Non-pigmented ciliary epithelial cell (primary cell): ENCODE results near the gene ZFYVE21.

ENCODE experiments used
- DNase-seq: peaks from one replicate; pipeline ENCODE4 v3.0.0-alpha.2; 2010; ENCODE audit warnings: low read depth

The ZFYVE21 gene

DNA sequence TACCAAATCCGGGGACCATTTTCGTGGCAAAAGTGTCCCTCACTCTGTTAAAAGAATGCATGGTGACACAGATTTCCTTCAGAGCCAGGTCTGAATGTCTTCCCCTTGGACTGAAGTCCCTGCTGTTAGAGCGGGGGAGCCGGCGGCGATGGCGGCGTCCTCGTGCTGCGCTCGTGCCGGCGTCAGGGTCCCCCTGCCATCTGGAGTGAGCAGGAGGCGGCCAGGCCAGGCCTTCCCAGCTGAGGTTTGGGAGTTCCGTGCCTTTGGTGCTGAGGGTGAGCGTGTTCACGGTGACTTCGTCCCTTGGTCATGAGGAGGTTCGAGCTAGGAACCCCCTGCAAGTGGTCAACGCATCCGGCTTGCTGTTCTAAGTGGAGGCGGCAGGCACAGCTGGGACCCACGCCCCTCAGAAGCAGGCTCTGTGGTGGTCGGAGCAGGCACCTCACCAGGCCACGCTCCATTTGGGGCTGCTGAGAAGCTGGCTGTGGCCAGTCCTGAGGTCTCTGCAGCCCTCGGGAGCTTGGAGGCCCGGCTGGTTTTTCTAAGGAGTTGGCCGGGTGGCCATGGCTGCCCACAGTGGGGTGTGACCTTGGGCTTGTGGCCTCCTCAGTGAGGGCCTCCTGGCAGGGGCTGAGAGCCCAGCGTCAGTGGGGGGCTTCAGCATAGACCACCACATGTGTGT is 9.5 kb downstream of the ZFYVE21 start:
- no peak for DNase-seq

DNA sequence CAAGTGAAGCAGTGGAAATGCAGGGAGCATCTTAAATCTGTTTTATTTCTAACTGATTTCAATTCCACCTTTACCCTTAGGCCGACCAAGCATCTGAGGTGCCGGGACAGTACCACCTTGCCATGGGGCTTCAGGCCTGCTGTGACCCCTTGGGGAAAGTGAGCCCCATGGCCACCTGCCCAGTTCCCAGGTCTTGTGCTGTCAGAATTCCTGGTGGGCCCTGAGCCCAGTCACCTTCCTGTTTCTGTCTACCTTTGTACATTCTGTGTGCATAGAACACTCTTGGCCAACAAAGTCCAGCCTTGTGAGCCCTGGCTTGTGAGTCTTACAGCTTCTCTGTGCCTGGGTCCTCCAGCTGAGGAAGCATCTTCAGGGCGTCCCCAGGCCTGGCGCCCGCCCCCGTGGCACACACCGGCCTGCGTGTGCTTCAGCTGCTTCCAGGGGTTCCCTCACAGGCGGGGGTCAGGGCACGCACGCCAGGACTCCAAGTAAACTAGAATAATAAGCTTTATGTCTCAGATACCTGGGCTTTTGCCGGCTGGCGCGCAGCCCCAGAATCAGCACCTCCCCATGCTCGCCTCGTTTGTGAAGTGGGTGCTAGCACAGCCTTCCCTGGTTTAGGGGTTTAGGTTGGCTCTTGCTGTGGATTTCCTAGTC is 10.3 kb downstream of the ZFYVE21 start:
- no peak for DNase-seq

DNA sequence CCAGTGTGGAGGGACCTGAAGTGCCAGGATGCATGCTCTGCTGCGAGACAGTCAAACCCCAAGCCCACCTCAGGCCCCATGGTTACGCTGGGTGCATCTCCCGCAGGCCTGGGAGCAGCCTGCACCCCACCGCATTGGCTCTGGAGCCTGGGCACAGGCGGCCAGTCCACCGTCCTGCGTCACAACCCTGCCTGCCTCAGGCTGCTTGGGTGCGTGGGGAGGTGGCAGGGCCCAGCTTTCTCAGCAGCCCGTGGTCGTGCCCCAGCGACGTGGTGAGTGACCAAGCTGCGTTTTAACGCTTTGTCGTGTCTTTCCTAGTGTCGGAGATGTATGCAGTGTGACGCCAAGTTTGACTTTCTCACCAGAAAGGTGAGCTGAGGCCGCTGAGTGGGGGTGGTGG is 10.9 kb downstream of the ZFYVE21 start:
- no peak for DNase-seq

- no peak for DNase-seq
Observed at GRCh38 chr14:103727313-103727980, 11.8 kb downstream of the ZFYVE21 start.

GRCh38 chr14:103728141-103728540 is 12.5 kb downstream of the ZFYVE21 start:
- DNase-seq, result no peak

- no peak for DNase-seq
Observed at GRCh38 chr14:103728721-103729120, 13.1 kb downstream of the ZFYVE21 start.

DNA sequence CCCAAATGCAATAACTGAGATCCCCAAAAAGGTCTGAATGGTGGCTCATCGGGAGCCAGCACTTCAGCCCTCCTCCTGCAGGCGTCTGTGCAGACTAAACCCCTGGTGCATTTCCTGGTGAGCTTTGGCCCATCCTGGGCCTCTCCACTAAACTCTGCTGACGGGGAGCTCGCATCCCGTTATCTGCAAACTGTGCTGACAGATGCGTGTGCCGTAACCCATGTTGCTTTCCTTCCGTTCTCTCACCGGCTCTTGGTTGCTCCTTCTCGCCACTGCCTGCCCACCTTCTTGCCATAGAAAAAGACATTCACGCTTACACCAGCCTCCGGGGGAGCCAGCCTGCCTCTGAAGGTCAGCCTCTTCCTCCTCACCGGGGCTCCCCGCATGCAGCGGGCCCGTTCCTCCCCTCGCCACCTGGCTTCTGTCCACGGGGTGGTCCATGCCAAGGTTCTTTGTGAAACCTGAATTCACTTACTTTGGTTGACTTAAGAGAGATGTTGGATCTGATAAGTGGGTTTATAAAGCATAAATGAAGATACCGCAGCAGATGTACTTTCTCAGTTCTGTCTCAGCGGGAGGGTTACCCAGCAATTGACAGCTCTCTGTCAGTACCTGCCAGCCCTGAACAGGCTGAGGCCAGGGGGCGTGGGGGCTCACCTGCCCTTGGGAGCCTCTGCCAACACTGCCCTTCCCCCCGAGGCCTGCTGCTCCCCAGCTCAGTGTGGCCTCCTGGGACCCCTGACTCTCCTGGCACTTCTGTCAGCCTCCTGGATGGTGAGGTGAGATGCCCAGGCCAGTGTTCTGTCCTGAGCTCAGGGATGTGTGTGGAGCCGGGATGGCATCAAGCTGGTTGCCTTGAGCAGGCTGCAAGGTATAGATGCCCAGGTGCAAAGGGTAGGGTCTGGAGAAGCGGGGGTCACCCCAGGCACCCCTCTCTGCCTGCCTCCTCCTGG is 14.2 kb downstream of the ZFYVE21 start:
- DNase-seq, result no peak

GRCh38 chr14:103730490-103731035 is 15.0 kb downstream of the ZFYVE21 start:
- DNase-seq, result no peak

GRCh38 chr14:103731481-103731880 is 15.9 kb downstream of the ZFYVE21 start:
- DNase-seq, result no peak

- DNase-seq, result no peak
Observed at GRCh38 chr14:103731916-103732867, 16.6 kb downstream of the ZFYVE21 start.

- no peak for DNase-seq
Observed at GRCh38 chr14:103732868-103733620, 17.4 kb downstream of the ZFYVE21 start.

GRCh38 chr14:103733651-103734050 is 18.0 kb downstream of the ZFYVE21 start:
- no peak for DNase-seq

DNA sequence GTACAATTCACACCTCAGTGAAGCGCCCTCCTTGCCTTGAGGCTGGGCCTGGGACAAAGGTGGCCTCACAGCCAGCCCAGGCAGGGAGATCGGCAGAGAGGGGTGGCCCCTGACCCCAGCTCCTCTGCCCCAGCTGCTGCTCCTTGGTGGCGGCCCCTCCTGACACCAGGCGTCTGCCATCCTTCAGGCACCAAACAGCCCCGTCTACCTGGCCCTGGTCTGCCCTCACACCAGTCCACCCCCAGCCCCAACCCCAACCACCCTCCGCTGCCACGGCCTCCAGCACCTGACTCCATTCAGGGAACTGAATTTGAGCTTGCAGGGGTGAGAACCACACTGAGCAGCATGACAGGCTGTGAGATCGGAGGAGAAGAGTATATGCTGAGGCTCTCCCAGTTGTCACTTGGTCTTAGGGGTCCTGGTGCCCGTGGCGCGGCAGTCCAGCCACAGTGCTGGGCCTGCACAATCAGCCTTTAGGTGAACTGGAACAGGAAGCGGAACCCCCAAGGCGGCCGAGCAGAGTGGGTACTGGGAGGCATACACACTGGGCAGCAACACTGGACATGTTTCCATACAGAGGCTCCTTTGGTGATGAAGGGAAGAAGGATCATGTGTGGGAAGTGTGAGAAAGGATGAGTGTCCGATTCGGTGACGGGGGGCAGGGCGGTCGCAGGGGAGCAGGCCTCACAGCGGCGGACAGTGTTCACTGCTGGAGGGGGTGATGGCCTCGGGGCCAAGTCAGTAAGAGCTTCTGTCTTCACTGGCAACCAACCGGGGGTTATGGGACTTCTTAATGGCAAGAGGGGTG is 18.7 kb downstream of the ZFYVE21 start:
- no peak for DNase-seq

DNA sequence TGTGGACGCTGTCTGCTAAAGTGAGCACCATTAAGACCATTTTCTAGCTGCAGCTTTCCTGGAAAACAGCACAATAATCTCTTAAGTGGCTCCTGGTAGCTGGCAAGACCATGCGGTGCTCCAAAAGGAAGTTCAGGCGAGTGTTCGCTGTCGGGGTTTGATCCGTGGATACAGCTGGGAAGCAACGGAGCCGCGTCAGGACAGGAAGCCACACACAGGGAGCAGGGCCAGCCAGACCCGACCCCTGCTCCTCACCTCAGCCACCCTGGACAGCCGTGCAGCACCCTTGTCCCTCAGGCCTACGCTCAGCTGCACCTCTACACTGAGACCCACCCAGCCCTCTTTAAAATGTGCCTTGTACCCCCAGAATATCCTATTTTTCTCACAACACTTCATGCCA is 19.4 kb downstream of the ZFYVE21 start:
- no peak for DNase-seq

GRCh38 chr14:103735439-103735814 is 19.8 kb downstream of the ZFYVE21 start:
- DNase-seq, result no peak

DNA sequence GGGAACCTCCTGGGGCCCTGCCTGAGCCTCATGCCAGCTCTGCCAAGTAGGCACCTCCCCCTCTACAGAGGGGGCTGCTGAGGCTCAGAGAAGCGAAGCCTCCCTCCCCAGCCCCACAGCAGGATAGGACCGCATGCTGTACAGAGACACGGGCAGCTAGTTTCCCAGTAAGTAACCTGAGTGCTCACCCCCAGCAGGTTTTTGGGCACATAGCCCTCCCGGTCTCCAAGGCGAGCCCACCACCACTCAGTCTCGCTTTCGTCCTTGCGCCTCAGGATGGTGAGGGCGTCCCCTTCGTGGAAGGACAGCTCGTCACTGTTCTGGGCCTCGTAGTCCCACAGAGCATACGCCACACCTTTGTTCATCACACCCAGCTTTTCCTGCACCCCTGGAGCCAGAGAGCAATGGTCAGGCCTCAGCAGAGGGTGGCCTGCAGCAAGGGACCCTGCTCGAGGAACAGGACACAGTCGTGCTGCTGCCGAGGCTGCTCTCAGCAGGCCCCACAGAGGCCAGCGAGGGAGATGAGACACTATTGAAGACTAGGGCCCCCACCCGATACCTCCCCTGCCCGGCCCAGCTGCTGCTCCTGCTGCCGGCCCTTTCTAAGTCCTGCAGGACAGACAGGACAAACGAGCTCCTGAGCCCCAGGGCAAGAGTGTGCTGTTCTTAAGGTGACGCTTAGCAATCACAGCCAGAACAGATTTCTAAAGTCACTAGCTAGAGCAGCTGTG is 20.4 kb downstream of the ZFYVE21 start:
- no peak for DNase-seq

- no peak for DNase-seq
Observed at GRCh38 chr14:103736546-103737431, 21.2 kb downstream of the ZFYVE21 start.
